ENCODE measurements around the gene MLLT10.

The MLLT10 gene

GRCh38 chr10:21533467-21534279, at the start of gene MLLT10:
TSS of gene MLLT10 (plus strand) at chr10:21534232. CDS start at chr10:21534645, 413 bp downstream.
- H3K36me3 ChIP-seq (ENCODE audit: control insufficient read depth in 2 of 2, insufficient read depth in 2 of 2, low read length in 2 of 2): peaks cover 0 to 2% of the 10 kb centered on the region in 2 donors
- peaks cover 7% of the 10 kb centered on the region for H3K4me1 ChIP-seq (ENCODE audit: control insufficient read depth, insufficient read depth, low read length)
- peak within 1 kb of the TSS; percentile 76 to 89 for H3K9ac ChIP-seq (ENCODE audit: low read length in 2 of 2)
- H3K27ac ChIP-seq (ENCODE audit: low read length): peak within 1 kb of the TSS; percentile 94
- H3K9me3 ChIP-seq (ENCODE audit: control insufficient read depth in 2 of 2, low read length in 2 of 2): no peaks in the 10 kb centered on the region
- no peaks in the 10 kb centered on the region for H3K27me3 ChIP-seq (ENCODE audit: control insufficient read depth in 1 of 2, insufficient read depth in 2 of 2, low read length in 2 of 2)
- H3K4me3 ChIP-seq (ENCODE audit: low read length in 2 of 2): peak within 1 kb of the TSS; percentile 77 to 79

- H3K9me3 ChIP-seq (ENCODE audit: control insufficient read depth in 2 of 2, low read length in 2 of 2): no peaks in the 10 kb centered on the region
- no peaks in the 10 kb centered on the region for H3K36me3 ChIP-seq (ENCODE audit: control insufficient read depth in 2 of 2, insufficient read depth in 2 of 2, low read length in 2 of 2)
- no peak overlapping the region for H3K9ac ChIP-seq (ENCODE audit: low read length in 2 of 2)
- no peak overlapping the region for H3K27ac ChIP-seq (ENCODE audit: low read length)
- H3K4me3 ChIP-seq (ENCODE audit: low read length in 2 of 2): no peak overlapping the region
- H3K4me1 ChIP-seq (ENCODE audit: control insufficient read depth, insufficient read depth, low read length): no peaks in the 10 kb centered on the region
- no peaks in the 10 kb centered on the region for H3K27me3 ChIP-seq (ENCODE audit: control insufficient read depth in 1 of 2, insufficient read depth in 2 of 2, low read length in 2 of 2)
Measured at GRCh38 chr10:21487416-21488180, 46.4 kb upstream of the MLLT10 start.

DNA sequence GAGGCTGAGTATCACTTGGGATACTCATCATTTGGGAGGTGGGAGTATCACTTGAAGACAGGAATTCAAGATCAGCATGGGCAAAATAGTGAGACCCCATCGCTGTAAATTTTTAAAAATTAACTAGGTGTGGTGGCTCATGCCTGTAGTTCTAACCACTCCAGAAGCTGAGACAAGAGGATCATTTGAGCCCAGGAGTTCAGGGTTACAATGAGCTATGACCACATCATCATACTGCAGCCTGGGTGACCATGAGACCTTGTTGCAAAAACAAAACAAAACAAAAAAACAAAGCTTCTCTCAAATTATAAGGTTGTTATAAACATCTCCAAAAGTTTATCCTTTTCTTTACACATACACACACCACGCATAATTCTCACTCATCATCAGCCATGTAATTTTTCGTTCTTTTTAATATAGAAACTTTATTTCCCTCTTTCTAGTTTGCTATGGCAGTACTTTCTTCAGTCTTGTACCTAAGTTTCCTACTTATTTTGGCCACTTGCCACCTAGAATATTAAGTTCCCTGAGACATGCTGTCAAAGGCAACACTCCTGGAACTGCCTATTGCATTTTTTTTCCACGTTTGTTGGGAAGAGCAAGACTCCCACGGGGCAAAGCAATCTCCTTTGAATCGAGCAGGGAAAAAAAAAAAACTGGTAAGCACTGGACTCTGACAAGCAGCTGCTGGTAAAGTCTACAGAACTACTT, 45.6 kb upstream of the MLLT10 start:
- Histone ChIP-seq H3K4me1 (ENCODE audit: control insufficient read depth, insufficient read depth, low read length) (no peaks in the 10 kb centered on the region), H3K27ac (ENCODE audit: low read length) (no peak overlapping the region), H3K9me3 (ENCODE audit: control insufficient read depth in 2 of 2, low read length in 2 of 2) (no peaks in the 10 kb centered on the region), H3K27me3 (ENCODE audit: control insufficient read depth in 1 of 2, insufficient read depth in 2 of 2, low read length in 2 of 2) (no peaks in the 10 kb centered on the region), H3K36me3 (ENCODE audit: control insufficient read depth in 2 of 2, insufficient read depth in 2 of 2, low read length in 2 of 2) (no peaks in the 10 kb centered on the region), H3K9ac (ENCODE audit: low read length in 2 of 2) (no peak overlapping the region), H3K4me3 (ENCODE audit: low read length in 2 of 2) (no peak overlapping the region)

GRCh38 chr10:21488957-21489446, 45.0 kb upstream of the MLLT10 start:
- no peaks in the 10 kb centered on the region for H3K36me3 ChIP-seq (ENCODE audit: control insufficient read depth in 2 of 2, insufficient read depth in 2 of 2, low read length in 2 of 2)
- no peaks in the 10 kb centered on the region for H3K9me3 ChIP-seq (ENCODE audit: control insufficient read depth in 2 of 2, low read length in 2 of 2)
- H3K4me3 ChIP-seq (ENCODE audit: low read length in 2 of 2): no peak overlapping the region
- H3K4me1 ChIP-seq (ENCODE audit: control insufficient read depth, insufficient read depth, low read length): no peaks in the 10 kb centered on the region
- no peak overlapping the region for H3K27ac ChIP-seq (ENCODE audit: low read length)
- H3K9ac ChIP-seq (ENCODE audit: low read length in 2 of 2): no peak overlapping the region
- H3K27me3 ChIP-seq (ENCODE audit: control insufficient read depth in 1 of 2, insufficient read depth in 2 of 2, low read length in 2 of 2): peaks cover 0 to 3% of the 10 kb centered on the region in 2 donors

GRCh38 chr10:21490028-21490710, 43.9 kb upstream of the MLLT10 start:
- Histone ChIP-seq H3K9ac (ENCODE audit: low read length in 2 of 2) (no peak overlapping the region), H3K27ac (ENCODE audit: low read length) (no peak overlapping the region), H3K27me3 (ENCODE audit: control insufficient read depth in 1 of 2, insufficient read depth in 2 of 2, low read length in 2 of 2) (peaks cover 0 to 3% of the 10 kb centered on the region in 2 donors), H3K36me3 (ENCODE audit: control insufficient read depth in 2 of 2, insufficient read depth in 2 of 2, low read length in 2 of 2) (no peaks in the 10 kb centered on the region), H3K4me1 (ENCODE audit: control insufficient read depth, insufficient read depth, low read length) (peaks cover 4% of the 10 kb centered on the region), H3K9me3 (ENCODE audit: control insufficient read depth in 2 of 2, low read length in 2 of 2) (no peaks in the 10 kb centered on the region), H3K4me3 (ENCODE audit: low read length in 2 of 2) (no peak overlapping the region)

GRCh38 chr10:21490711-21491105, 43.3 kb upstream of the MLLT10 start:
- Histone ChIP-seq H3K9me3 (ENCODE audit: control insufficient read depth in 2 of 2, low read length in 2 of 2) (no peaks in the 10 kb centered on the region), H3K27me3 (ENCODE audit: control insufficient read depth in 1 of 2, insufficient read depth in 2 of 2, low read length in 2 of 2) (peaks cover 0 to 3% of the 10 kb centered on the region in 2 donors), H3K4me1 (ENCODE audit: control insufficient read depth, insufficient read depth, low read length) (peaks cover 8% of the 10 kb centered on the region), H3K36me3 (ENCODE audit: control insufficient read depth in 2 of 2, insufficient read depth in 2 of 2, low read length in 2 of 2) (no peaks in the 10 kb centered on the region), H3K9ac (ENCODE audit: low read length in 2 of 2) (no peak overlapping the region), H3K27ac (ENCODE audit: low read length) (no peak overlapping the region), H3K4me3 (ENCODE audit: low read length in 2 of 2) (no peak overlapping the region)

- Histone ChIP-seq H3K27ac (ENCODE audit: low read length) (no peak overlapping the region), H3K4me3 (ENCODE audit: low read length in 2 of 2) (no peak overlapping the region)
Measured at GRCh38 chr10:21492421-21492820, 41.6 kb upstream of the MLLT10 start.

GRCh38 chr10:21493784-21494183, 40.2 kb upstream of the MLLT10 start:
- no peaks in the 10 kb centered on the region for H3K9me3 ChIP-seq (ENCODE audit: control insufficient read depth in 2 of 2, low read length in 2 of 2)
- no peaks in the 10 kb centered on the region for H3K36me3 ChIP-seq (ENCODE audit: control insufficient read depth in 2 of 2, insufficient read depth in 2 of 2, low read length in 2 of 2)
- H3K4me1 ChIP-seq (ENCODE audit: control insufficient read depth, insufficient read depth, low read length): peaks cover 19% of the 10 kb centered on the region
- peaks cover 0 to 3% of the 10 kb centered on the region in 2 donors for H3K27me3 ChIP-seq (ENCODE audit: control insufficient read depth in 1 of 2, insufficient read depth in 2 of 2, low read length in 2 of 2)
- no peak overlapping the region for H3K27ac ChIP-seq (ENCODE audit: low read length)
- no peak overlapping the region for H3K9ac ChIP-seq (ENCODE audit: low read length in 2 of 2)
- peak overlapping the region in 1 of 2 donors; percentile 88 for H3K4me3 ChIP-seq (ENCODE audit: low read length in 2 of 2)

More at GRCh38 chr10:21492421-21492820, 41.6 kb upstream of the MLLT10 start:
- no peaks in the 10 kb centered on the region for H3K36me3 ChIP-seq (ENCODE audit: control insufficient read depth in 2 of 2, insufficient read depth in 2 of 2, low read length in 2 of 2)
- no peaks in the 10 kb centered on the region for H3K9me3 ChIP-seq (ENCODE audit: control insufficient read depth in 2 of 2, low read length in 2 of 2)
- H3K4me1 ChIP-seq (ENCODE audit: control insufficient read depth, insufficient read depth, low read length): peaks cover 19% of the 10 kb centered on the region
- H3K27me3 ChIP-seq (ENCODE audit: control insufficient read depth in 1 of 2, insufficient read depth in 2 of 2, low read length in 2 of 2): peaks cover 0 to 3% of the 10 kb centered on the region in 2 donors
- H3K9ac ChIP-seq (ENCODE audit: low read length in 2 of 2): no peak overlapping the region

DNA sequence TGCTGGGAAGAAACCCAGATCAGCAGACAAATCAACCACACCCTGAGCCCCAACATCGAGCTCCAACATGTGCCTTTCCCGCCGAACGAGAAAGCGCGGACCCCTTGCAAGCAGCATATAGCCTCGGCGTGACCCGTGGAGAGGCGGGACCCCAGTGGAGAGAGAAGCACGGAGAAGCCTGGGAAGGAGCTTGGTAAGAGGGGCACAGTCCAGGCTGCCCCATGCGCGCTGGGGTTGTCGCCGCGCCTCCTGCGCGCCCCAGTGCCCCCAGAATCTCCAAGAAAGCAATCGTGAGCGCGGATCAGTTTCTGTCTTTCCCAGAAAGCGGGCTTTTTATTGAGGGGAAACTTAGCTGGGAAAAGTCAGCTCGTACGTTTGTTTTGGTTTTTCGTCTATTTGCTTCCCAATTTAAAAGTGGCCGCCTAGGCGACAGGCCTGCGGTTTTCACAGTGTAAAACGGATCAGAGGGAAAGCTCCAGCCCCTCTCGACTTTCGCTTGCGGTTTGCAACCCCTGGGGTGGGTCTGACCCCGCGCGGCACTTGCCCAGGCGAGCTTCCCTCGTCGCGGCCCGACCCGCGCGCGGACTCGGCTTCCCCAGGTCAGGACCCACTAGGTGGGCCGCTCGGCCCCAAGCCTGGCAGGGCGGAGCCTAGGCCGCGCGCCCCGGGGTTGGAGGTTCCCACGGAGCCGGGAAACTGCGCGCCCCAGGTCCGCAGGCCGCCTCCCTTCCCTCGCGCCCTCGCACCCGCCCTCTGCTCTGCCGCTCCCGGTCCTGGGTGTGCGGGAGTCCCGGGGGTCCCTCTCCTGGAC, 39.6 kb upstream of the MLLT10 start:
- Histone ChIP-seq H3K9me3 (ENCODE audit: control insufficient read depth in 2 of 2, low read length in 2 of 2) (no peaks in the 10 kb centered on the region), H3K4me3 (ENCODE audit: low read length in 2 of 2) (peak overlapping the region; percentile 84 to 88), H3K36me3 (ENCODE audit: control insufficient read depth in 2 of 2, insufficient read depth in 2 of 2, low read length in 2 of 2) (no peaks in the 10 kb centered on the region), H3K27ac (ENCODE audit: low read length) (no peak overlapping the region), H3K9ac (ENCODE audit: low read length in 2 of 2) (peak overlapping the region; percentile 43 to 56), H3K4me1 (ENCODE audit: control insufficient read depth, insufficient read depth, low read length) (peaks cover 19% of the 10 kb centered on the region), H3K27me3 (ENCODE audit: control insufficient read depth in 1 of 2, insufficient read depth in 2 of 2, low read length in 2 of 2) (peaks cover 0 to 3% of the 10 kb centered on the region in 2 donors)
